GM12873 (cell line): ENCODE data around the gene SLCO3A1.

ENCODE experiments used
- CTCF ChIP-seq: IDR thresholded peaks from 2 replicates; pipeline ENCODE4 v1.5.1; 2012; ENCODE audit warnings: low read depth, mild to moderate bottlenecking, moderate library complexity, low read length, control low read depth; ENCODE audit not compliant: insufficient read depth; ENCODE audit errors: missing control alignments

Gene SLCO3A1

GRCh38 chr15:91874992-91875660 lies 21.6 kb downstream of the SLCO3A1 start:
- no peak for TF ChIP-seq CTCF

- TF ChIP-seq CTCF: no peak
Measured at GRCh38 chr15:91876187-91876586, 22.7 kb downstream of the SLCO3A1 start.

GRCh38 chr15:91878319-91878870 lies 24.9 kb downstream of the SLCO3A1 start:
- TF ChIP-seq CTCF: no peak

GRCh38 chr15:91879158-91879557 lies 25.6 kb downstream of the SLCO3A1 start:
- no peak for TF ChIP-seq CTCF

- TF ChIP-seq CTCF: no peak
Measured at GRCh38 chr15:91880373-91880772, 26.9 kb downstream of the SLCO3A1 start.

- TF ChIP-seq CTCF: no peak
Measured at GRCh38 chr15:91881569-91882297, 28.2 kb downstream of the SLCO3A1 start.

GRCh38 chr15:91882858-91883586 lies 29.5 kb downstream of the SLCO3A1 start:
- TF ChIP-seq CTCF: no peak
